ENCODE results near the gene ABCB4. TPM values are rescaled to one million over a fixed set of nuclear protein-coding genes. Genes with fewer than 3 reads are reported as not detected.

The ABCB4 gene
- total and polyA plus RNA-seq, 2 of the 8 experiments (the other 6 are each of a cell fraction or from before 2014, with no cell fraction given) = 0.54 to 0.60 TPM

GRCh38 chr7:87427288-87427687 is 48.2 kb downstream of the ABCB4 start:
- Histone ChIP-seq H3K79me1 (ENCODE audit: low read depth, low read length) (no peaks in the 10 kb centered on the region), H3K4me1 (replicated peaks in 1 of 4; ENCODE audit: control insufficient read depth in 3 of 4, insufficient read depth in 4 of 4, low read length in 3 of 4) (no peaks in the 10 kb centered on the region), H3K36me3 (ENCODE audit: control insufficient read depth in 2 of 4, insufficient read depth in 4 of 4, low read length in 3 of 4) (no peaks in the 10 kb centered on the region), H4K8ac (ENCODE audit: extremely low read depth, insufficient read depth, low read length) (no peak overlapping the region), H2BK120ac (replicated peaks; ENCODE audit: low read depth, low read length) (no peak overlapping the region), H2BK5ac (ENCODE audit: low read depth, low read length) (no peak overlapping the region), H2BK20ac (ENCODE audit: low read length) (no peak overlapping the region), H3K23ac (ENCODE audit: insufficient read length) (no peak overlapping the region), H4K91ac (replicated peaks; ENCODE audit: insufficient read length, low read length) (no peak overlapping the region), H3K4ac (replicated peaks; ENCODE audit: insufficient read length, low read depth, low read length) (no peak overlapping the region), H3K9me3 (ENCODE audit: insufficient read depth in 2 of 2, low read depth in 1 of 2, low read length in 1 of 2) (no peaks in the 10 kb centered on the region), H3K4me2 (ENCODE audit: insufficient read depth in 1 of 2, low read depth in 2 of 2, low read length in 2 of 2) (no peak overlapping the region), H3K14ac (ENCODE audit: insufficient read length) (no peak overlapping the region), H3K9ac (replicated peaks in 1 of 4; ENCODE audit: extremely low read depth in 1 of 4, low read depth in 3 of 4, low read length in 3 of 4) (no peak overlapping the region), H3K4me3 (ENCODE audit: extremely low read depth in 1 of 4, insufficient read depth in 2 of 4, low read depth in 3 of 4, low read length in 4 of 4) (no peak overlapping the region), H2BK12ac (ENCODE audit: low read depth, low read length) (no peak overlapping the region), H3K79me2 (ENCODE audit: control insufficient read depth in 1 of 2, insufficient read depth in 2 of 2, low read length in 2 of 2) (no peaks in the 10 kb centered on the region), H4K20me1 (replicated peaks in 1 of 2; ENCODE audit: control insufficient read depth in 1 of 2, insufficient read depth in 2 of 2, low read length in 2 of 2) (no peaks in the 10 kb centered on the region), H2BK15ac (ENCODE audit: low read length) (no peak overlapping the region), H2AK5ac (ENCODE audit: low read depth, low read length) (no peak overlapping the region), H3K27ac (ENCODE audit: low read depth, low read length) (no peak overlapping the region), H3K23me2 (ENCODE audit: low read depth, low read length) (no peaks in the 10 kb centered on the region), H4K5ac (ENCODE audit: insufficient read length, low read depth, low read length) (no peak overlapping the region), H3K18ac (ENCODE audit: extremely low read depth, low read length) (no peak overlapping the region), H2AFZ (ENCODE audit: low read length) (no peak overlapping the region), H3K56ac (replicated peaks; ENCODE audit: insufficient read length, low read depth, low read length) (no peak overlapping the region), H3K27me3 (replicated peaks in 1 of 4; ENCODE audit: control insufficient read depth in 3 of 4, extremely low read depth in 1 of 4, insufficient read depth in 3 of 4, low read length in 3 of 4) (no peaks in the 10 kb centered on the region)
- WGBS, 2 experiments (ENCODE audit: extremely low coverage in 1 of 2, insufficient coverage in 1 of 2, insufficient read length in 1 of 2, insufficient replicate concordance in 2 of 2, low coverage in 1 of 2, low lambda C conversion rate in 2 of 2, missing lambda C conversion rate in 1 of 2) = 79% methylated on average over 3 of the region's 3 CpGs; no CpG with 5 or more reads in 1 of the 2 experiments
- no peak for DNase-seq (ENCODE audit: low read depth in 1 of 2, low spot score in 2 of 2)
- FAIRE-seq = no peak
- POLR2A ChIA-PET (ENCODE audit: partially characterized antibody) = no interaction called here
- CTCF ChIA-PET (ENCODE audit: partially characterized antibody) = interaction anchor here (0.6 to 1.6 kb wide), 3 partner anchors 10 to 789 kb away, joined by 3 to 6 read pairs (median 3); no protein-coding TSS in a partner anchor
- TF ChIP-seq PHF8 (conservative IDR thresholded peaks at IDR 0.05; ENCODE audit: low read depth, low read length) (no peak), YY1 (IDR thresholded peaks at IDR 0.05; ENCODE audit: low read depth, low read length) (no peak), RNF2 (IDR thresholded peaks at IDR 0.05; ENCODE audit: borderline replicate concordance, low read depth, low read length, missing control alignments, poor library complexity, severe bottlenecking) (no peak), HDAC6 (IDR thresholded peaks at IDR 0.05; ENCODE audit: low read depth, low read length) (no peak), NANOG (IDR thresholded peaks at IDR 0.05; ENCODE audit: insufficient read depth, low read depth, low read length, poor library complexity, severe bottlenecking) (no peak)
- TF ChIP-seq, protein P1, sequence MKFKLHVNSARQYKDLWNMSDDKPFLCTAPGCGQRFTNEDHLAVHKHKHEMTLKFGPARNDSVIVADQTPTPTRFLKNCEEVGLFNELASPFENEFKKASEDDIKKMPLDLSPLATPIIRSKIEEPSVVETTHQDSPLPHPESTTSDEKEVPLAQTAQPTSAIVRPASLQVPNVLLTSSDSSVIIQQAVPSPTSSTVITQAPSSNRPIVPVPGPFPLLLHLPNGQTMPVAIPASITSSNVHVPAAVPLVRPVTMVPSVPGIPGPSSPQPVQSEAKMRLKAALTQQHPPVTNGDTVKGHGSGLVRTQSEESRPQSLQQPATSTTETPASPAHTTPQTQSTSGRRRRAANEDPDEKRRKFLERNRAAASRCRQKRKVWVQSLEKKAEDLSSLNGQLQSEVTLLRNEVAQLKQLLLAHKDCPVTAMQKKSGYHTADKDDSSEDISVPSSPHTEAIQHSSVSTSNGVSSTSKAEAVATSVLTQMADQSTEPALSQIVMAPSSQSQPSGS (IDR thresholded peaks at IDR 0.05; ENCODE audit: low read length) = no peak
- TF ChIP-seq, protein P2, sequence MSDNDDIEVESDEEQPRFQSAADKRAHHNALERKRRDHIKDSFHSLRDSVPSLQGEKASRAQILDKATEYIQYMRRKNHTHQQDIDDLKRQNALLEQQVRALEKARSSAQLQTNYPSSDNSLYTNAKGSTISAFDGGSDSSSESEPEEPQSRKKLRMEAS (IDR thresholded peaks at IDR 0.05) = no peak
